Measurements from ENCODE around the gene CEMIP.
"Not testable (repeated sequence)": the region's sequence is repeated elsewhere in the genome, so short reads cannot be mapped to it uniquely, and the experiment has no call there.

Gene CEMIP

DNA sequence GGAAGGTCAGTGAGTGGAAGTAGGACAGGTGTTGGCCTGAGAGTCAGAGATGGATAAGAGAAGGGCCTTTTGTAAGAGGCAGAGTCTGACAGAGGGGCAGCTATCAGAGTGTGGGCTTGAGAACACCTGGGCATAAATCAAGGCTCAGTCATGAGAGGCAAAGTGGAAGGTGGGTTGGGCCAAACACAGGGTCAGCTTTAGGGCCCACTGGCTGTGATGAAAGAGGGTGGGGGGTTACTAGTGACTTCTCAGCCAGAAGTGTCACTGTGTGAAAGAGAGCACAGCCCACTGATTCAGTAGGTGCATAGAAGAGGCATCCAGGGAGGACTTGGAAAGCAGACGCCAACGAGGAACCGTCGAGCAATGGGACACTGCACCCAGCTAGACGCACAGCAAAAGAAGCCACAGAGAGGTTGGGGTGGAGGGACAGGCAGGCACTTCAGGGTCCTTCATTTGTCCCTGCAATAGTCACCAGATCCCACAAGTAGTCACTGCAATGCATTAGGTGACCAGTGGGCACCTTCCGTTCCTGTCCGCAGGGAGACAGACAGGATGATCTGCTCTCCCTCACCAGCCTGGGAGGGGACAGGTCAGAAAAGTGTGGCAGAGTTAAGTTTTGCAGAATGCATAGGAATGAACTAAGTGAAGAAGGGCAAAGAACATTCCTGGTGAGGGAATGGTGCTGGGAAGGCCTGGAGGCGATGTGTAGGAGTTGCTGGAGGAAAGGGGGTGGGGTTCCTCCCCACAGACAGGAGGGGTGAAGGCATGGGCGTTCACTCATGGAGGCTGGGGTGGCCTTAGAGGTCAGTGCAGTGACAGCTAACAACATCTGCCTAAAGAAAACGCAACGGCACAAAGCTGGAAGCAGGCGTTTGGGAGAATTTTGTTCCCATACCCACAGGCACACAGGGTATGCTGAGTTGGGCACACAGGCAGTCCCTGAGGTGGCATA lies 174.1 kb downstream of the CEMIP start:
- TF ChIP-seq, protein P1, sequence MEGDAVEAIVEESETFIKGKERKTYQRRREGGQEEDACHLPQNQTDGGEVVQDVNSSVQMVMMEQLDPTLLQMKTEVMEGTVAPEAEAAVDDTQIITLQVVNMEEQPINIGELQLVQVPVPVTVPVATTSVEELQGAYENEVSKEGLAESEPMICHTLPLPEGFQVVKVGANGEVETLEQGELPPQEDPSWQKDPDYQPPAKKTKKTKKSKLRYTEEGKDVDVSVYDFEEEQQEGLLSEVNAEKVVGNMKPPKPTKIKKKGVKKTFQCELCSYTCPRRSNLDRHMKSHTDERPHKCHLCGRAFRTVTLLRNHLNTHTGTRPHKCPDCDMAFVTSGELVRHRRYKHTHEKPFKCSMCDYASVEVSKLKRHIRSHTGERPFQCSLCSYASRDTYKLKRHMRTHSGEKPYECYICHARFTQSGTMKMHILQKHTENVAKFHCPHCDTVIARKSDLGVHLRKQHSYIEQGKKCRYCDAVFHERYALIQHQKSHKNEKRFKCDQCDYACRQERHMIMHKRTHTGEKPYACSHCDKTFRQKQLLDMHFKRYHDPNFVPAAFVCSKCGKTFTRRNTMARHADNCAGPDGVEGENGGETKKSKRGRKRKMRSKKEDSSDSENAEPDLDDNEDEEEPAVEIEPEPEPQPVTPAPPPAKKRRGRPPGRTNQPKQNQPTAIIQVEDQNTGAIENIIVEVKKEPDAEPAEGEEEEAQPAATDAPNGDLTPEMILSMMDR (IDR thresholded peaks at IDR 0.05; ENCODE audit: low read depth, low read length, missing control alignments), result no peak
- no peak for DNase-seq (ENCODE audit: extremely low read depth, low read depth)
- no peak overlapping the region for H3K4me3 ChIP-seq (replicated peaks; ENCODE audit: low read depth, low read length)

DNA sequence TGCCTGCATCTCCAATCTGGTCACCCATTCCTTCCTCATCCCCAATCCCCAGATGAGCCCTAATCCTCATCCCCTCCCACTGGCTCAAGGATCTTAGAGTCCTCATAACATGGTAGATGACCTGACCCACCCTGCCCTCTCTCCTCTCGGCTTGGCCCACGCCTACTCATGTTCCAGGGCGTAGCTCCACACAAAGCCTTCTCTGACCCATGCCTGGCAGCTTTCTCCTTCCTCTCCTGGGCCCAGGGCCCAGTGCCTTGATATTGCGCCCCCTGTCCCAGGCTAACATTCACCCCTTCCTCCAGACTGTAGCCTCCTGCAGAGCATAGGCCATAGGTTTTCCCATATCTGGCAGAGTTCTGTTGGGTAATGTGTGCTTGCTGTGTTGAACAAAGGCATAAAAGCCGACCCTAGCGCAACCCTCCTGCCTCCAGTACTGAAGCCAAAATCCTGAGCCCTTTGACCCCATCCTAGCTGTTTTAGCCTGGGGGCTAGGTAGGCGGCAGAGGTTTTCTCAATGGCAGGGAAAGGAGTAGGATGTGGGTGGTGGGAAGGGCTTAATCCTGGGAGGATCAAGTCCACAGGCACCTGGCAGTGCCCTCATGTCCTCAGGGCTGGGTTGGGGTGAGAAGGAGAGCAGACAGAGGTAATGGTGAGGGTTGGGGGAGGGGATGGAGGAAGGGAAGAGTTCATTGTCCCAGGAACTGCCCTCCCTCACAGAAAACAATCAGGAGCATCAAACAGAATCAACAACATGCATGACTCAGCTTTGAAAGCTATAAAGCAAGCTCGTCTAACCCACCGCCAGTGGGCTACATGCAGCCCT lies 175.0 kb downstream of the CEMIP start:
- TF ChIP-seq, protein P1 (IDR thresholded peaks at IDR 0.05; ENCODE audit: low read depth, low read length, missing control alignments), result no peak
- no peak overlapping the region for H3K4me3 ChIP-seq (replicated peaks; ENCODE audit: low read depth, low read length)
- no peak for DNase-seq (ENCODE audit: extremely low read depth, low read depth)

DNA sequence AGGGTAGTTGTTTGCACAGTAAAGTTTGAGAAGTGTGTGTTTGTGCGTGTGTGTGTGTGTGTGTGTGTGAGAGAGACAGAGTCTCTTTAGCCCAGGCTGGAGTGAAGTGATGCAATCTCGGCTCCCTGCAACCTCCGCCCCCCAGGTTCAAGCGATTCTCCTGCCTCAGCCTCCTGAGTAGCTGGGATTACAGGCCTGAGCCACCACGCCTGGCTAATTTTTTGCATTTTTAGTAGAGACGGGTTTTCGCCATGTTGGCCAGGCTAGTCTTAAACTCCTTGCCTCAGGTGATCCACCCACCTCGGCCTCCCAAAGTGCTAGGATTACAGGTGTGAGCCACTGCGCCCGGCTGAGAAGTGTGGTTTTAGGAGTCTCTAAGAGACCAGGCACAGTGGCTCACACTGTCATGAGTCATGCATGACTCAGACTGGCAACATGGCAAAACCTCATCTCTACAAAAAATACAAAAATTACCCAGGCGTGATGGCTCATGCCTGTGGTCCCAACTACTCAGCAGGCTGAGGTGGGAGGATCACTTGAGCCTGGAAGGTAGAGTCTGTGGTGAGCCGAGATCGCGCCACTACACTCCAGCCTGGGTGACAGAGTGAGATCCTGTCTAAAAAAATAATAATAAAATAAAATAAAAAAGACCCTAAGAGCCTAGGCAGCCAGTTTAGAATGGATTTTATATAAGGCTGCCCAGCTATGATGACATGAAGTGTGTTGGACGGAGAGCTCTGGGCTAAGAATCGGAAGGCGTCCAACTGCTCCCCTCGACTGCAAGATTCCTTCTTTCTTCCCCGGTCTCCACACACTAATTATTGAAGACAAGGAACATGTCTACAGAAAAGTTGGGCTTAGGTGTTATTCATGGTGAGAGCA lies 176.6 kb downstream of the CEMIP start:
- peak; percentile 63 for DNase-seq (ENCODE audit: extremely low read depth, low read depth)

DNA sequence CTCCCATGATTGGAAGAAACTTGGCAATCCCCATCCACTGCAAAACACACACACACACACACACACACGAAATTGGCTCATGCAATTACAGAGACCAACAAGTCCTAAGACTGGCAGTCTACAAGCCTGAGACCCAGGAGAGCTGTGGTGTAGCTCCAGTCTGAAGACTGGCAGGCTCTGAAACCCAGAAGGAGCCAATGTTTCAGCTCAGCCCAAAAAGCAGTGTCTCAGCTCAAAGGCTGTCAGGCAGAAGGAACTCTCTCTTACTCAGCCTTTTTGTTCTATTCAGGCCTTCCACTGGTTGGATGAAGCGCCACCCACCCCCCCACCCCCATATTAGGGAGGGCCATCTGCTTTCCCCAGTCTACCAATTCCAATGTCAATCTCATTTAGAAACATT lies 178.4 kb downstream of the CEMIP start:
- TF ChIP-seq, protein P1 (IDR thresholded peaks at IDR 0.05; ENCODE audit: low read depth, low read length, missing control alignments), result no peak
- DNase-seq (ENCODE audit: extremely low read depth, low read depth), result no peak
- no peak overlapping the region for H3K4me3 ChIP-seq (replicated peaks; ENCODE audit: low read depth, low read length)

More for the DNA sequence above, 176.6 kb downstream of the CEMIP start:
- H3K4me3 ChIP-seq (replicated peaks; ENCODE audit: low read depth, low read length), result not testable (repeated sequence)

DNA sequence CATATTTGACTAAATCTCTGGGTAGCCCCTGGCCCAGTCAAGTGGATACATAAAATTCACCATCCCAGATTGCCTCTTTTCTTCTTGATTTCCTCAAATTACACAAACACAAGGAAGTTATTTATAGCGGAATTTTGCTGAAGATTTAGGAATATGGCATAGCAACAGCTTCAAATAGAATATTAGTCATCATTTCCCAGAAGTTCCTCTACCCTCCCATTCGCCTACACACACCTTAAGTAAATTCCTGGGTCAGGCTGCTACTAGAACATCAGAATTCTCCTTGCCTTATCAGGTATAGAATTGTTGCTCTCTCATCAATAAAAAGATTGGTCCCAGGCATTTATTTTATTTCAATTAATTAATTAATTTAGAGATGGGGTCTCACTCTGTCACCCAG lies 178.8 kb downstream of the CEMIP start:
- no peak overlapping the region for H3K4me3 ChIP-seq (replicated peaks; ENCODE audit: low read depth, low read length)
- TF ChIP-seq, protein P1 (IDR thresholded peaks at IDR 0.05; ENCODE audit: low read depth, low read length, missing control alignments), result no peak
- no peak for DNase-seq (ENCODE audit: extremely low read depth, low read depth)

DNA sequence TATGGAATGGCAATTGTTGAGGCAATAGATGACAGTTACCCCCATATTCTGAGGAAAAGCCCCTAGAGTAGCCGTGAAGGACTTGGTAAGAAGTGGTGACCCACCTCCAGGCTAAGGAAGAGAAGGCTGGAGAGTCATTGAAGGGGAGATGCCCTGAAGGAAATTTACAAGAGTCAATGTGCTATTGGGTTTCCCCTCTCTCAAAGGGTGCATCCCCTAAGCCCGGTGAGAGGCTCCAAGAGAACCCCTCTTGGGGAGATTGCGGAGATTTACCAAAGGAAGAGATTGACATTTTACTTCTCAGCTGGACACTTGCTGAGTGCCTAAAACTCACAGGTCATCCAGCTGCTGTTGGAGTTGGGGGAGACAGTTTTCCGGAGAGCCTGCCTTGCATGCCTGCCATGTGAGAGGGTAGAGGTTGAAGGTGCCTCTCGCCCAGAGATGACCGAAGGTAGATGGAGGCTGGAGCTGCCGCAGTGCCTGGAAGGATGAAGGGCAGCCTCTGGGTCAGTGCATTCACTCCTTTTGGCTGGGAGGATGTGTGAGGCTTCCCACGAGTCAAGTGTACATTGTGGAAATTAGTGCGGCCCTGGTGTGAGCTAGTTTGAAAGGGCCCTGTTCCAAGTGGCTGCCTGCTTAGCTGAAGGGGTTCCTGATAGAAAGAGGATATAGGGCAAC lies 179.8 kb downstream of the CEMIP start:
- TF ChIP-seq, protein P1 (IDR thresholded peaks at IDR 0.05; ENCODE audit: low read depth, low read length, missing control alignments), result no peak
- no peak for DNase-seq (ENCODE audit: extremely low read depth, low read depth)
- H3K4me3 ChIP-seq (replicated peaks; ENCODE audit: low read depth, low read length), result no peak overlapping the region

DNA sequence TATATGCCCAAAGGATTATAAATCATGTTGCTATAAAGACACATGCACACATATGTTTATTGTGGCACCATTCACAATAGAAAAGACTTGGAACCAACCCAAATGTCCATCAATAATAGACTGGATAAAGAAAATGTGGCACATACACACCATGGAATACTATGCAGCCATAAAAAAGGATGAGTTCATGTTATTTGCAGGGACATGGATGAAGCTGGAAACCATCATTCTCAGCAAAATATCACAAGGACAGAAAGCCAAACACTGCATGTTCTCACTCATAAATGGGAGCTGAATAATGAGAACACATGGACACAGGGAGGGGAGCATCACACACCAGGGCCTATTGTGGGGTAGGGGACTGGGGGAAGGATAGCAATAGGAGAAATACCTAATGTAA lies 186.3 kb downstream of the CEMIP start:
- not testable (repeated sequence) for DNase-seq (ENCODE audit: extremely low read depth, low read depth); H3K4me3 ChIP-seq (replicated peaks; ENCODE audit: low read depth, low read length)
